Colon (tissue), 2 donors: ENCODE results near the gene UGT1A4.

Source experiments
- FAIRE-seq: peaks from 2 replicates; lab custom pipeline; 2012; peaks lifted over from hg19 to GRCh38; lab: Jason Lieb, UNC
- donor health status: control.
- donor health status: control.

UGT1A4 gene

DNA sequence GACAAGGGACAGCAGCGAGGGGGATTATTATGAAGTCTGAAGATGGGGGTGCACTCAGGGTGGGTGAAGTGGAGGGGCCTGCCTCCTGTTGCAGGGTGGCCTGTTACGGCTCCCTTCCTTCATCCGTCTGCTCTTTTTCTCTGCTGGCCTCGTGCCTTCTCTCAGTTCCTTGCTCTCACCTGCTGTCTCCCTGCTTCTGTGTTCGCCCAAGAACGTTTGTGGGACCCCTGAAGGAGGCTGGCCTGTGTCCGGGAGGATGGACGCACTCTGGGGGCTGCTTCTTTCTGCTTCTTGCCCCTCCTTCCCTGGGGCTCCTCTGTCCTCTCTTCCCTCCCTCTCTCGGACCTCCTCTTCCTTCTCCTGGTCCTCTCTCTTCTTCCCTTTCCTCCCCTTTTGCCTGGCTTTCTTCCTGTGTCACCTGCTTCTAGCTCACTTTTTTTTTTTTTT lies 73.4 kb downstream of the UGT1A4 start:
- no peak for FAIRE-seq

DNA sequence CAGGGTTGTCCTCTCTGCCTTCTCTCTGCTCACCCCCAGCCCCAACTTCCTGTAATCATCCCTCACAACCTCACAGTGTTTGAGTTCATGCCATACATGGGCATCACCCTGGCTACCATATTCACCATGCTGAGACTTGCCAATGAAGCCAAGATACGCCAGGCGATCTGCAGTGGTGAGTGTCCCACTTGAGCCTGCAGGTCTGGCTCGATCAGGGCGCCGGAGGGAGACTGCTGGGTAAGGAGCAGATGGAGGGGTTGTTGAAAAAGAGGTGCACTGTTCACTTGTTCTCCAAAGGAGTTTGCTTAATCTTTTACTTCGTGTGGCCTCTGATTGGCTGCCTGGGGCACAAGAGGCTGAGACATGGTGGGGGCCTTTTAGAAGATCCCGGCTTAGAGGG lies 74.2 kb downstream of the UGT1A4 start:
- no peak for FAIRE-seq

DNA sequence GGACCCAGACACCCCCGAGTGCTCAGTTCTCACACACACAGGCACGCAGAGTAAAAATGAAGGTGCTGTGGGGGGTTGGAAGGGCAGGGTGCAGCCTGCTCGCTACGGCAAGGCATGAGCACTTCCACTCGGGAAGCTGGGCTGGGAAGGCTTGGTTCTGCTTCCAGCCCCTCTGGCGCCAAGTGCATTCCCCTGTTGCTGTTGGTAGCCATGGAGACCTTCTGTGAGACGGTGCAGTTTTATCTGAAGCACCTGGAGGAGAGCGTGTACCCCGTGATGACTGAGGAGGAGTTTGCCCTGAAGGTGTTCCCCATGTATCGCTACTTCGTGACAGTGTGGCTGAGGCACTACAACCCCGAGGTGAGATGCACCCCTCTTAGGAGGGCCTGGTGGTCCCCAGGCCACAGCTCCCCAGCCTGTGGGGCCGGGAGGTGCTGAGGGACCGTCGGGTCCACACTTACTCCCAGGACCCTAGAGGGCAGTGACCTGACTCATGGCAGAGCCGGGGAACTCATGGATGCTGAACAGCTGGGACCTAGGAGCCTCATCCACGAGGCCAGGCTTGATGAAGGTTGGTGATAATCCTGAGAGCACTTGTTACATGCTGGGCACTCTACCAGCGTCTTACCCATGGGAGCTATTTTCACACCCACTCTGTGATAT lies 75.1 kb downstream of the UGT1A4 start:
- FAIRE-seq, result no peak

DNA sequence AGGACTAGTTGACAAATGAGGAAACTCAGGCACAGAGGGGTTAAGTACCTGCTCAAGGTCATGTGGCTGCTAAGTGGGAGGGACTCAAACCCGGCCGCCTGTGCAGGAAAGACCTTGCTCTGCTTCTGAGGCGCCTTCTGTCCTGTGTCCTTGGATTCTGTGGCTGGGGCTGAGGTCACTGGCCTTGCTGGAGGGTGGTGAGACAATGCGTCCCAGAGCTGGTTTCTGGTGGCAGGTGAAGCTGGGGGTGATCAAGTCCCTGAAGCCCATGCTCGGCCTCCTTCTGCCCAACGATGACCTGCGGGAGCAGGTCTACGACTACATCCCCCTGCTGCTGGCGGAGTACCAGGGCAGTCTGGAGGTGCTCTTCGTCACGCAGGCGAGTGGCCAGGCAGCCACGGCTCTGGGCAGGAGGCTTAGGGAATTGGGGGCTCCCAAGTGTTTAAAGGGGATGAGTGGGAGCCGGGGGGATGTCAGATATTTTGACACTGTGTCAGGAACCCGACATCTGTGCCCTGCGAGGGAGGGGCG lies 75.7 kb downstream of the UGT1A4 start:
- FAIRE-seq, result no peak

DNA sequence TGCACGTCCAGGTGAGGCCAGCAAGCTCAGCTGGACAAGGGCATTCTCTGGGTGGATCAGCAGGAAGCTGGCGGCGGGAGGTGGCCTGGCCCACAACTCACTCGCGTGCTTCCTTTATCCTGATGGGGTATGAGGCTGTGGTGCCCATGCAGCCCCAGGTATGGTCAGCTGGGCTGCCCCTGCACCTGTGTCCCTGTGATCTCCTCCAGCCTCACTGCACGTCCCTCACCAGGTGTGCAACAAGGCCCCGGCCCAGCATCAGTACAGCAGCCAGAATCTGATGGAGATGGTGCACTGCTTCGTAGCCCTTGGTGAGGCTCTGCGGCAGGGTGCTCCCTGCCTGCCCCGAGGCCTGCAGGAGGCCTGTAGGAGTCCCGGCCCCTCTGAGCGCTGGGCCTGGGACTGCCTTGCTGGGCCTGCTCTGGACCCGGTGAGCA lies 77.2 kb downstream of the UGT1A4 start:
- no peak for FAIRE-seq

DNA sequence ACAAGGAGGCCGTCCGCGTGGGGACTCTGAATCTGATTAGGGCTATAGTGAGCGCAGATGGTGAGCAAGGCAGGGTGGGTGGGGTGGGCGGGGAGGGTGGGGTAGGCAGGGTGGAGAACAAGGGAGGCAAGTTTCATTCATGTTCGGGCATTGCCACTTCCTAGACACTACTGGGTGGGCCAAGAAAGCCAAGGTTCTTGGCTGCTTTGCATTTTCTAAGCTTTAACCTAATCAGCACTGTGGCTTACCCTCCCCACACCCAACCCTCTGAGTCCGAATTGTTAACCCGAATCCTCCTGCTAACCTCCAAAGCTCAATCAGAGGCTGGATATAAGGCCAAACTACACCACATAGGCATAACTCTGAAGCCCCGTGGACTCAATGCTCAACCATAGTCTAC lies 77.7 kb downstream of the UGT1A4 start:
- no peak for FAIRE-seq

DNA sequence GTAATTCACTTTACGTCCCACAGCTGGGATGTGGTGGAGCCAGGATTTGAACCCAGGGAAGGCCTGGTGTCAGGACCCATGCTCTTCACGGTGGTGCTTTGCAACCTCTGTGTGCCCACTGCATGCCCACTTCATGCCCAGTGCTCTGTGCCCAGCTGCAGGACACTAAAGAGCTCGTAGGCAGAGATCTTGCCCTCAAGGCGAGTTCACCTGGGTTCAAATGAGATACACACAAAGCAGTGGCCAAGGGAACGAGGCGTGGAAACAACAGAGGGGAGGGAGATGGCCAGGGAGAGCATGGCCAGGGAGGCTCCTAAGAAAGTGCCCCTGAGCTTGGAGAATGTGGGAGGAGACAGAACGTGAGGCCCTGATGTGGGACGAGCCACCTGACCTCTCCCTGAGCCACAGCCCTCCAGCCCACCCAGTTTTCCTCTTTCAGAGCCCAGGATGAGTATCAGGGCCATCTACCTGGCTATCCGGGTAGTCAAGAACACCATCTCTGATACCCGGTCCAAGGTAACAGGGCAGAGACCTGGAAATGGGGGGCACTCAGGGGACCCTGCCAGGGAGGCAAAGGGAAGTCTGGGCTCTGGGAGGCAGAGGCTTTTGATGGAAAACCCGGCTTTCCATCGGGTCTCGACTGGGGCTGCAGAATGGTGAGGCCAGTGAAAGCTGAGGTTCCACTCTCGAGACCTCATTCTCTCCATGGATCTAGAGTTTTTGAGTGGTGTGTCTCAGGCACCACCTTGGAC lies 80.0 kb downstream of the UGT1A4 start:
- FAIRE-seq, result no peak

DNA sequence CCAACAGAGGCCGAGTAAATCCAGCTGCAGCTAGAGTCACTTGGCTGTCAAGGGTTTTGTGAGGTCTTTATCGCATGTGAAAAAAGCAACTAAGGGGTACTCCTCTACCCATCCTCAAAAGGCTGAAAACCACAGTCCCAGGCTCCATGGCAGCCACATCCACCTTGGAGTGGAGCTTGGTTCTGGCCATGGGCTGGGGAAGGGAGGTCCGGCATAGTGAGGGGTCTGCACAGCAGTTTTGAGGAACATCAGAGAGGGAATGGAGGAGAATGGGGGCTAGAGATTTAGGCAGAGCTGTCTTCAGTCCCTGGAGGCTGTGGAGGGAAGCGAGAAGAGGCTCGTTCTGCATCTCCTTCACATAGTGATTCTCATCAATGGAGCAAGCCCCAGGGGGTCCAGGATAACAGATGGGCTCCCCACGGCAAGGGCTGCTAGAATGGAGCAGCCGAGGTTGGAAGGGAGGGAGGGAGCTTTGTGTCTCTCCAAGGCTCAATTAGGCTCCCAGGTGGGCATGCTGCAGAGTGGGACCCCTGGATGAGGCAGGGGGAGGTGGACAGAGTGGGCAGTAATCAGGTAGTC lies 80.6 kb downstream of the UGT1A4 start:
- FAIRE-seq, result no peak

DNA sequence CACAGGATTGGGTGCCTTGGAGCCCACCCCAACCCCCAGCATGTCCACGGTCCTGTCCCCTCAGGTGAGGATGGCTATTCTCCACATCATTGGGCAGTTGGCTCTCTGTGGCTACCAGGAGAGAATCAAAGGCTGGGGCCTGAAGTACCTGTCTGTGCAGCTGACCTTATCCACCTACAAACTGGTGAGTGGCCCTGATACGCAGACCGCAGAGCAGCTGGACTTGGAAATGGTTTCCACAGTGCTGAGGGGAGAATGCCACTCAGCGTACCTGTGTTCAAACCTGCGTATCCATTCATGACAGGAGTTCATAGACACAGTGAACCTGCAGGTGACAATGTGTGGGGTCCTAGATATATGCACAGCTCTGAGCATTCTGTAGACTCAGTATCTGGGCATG lies 81.2 kb downstream of the UGT1A4 start:
- FAIRE-seq, result no peak

DNA sequence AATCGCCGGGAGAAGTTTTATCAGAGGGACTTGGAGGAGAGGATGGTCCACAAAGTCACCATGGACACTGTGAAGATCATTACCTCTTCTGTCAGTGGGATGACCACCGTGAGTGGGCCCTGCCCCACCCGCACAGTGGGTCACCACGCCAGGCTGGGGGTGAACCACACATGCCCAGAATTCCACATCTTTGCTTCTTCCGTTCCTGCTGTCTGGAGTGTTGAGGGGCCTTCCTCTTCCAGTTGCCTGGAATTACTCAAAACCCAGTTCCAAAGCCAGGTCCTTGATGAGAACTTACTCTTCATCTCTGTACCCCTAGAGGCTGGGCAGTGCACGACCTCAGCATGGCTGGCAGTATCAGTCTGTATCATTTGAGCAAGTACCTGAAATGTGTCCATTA lies 81.7 kb downstream of the UGT1A4 start:
- no peak for FAIRE-seq

DNA sequence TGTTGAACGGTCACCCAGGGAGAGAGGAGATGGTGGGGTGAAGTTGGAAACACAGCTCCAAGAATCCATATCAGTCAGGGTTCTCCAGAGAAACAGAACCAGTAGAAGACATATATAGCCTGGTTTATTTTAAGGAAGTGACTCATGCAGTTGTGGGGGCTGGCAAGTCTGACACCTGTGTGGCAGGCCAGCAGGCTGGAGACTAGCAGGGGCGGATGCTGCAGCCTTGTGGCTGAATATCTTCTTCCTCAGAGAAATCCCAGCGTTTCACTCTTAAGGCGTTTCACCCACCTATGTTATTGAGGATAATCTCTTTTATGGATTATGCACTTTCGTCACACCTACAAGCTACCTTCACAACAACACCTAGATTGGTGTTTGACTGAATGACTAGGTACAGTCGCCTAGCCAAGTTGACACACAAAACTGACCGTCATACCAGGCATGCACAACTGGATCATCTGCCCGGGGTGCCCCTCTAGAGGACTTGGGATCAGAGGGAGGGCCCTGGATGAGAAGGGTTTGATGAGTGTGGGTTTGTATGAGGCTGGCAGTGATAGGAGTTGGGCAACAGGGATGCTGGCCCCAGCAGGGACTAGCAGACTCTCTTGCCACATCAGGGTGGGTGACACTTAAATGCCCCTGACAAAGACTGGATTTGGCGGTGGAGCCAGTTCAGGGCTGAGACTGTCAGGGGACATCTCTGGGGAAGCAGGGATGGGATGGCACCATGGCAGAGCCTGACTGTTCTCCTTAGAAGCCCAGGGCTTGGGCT lies 83.0 kb downstream of the UGT1A4 start:
- no peak for FAIRE-seq

DNA sequence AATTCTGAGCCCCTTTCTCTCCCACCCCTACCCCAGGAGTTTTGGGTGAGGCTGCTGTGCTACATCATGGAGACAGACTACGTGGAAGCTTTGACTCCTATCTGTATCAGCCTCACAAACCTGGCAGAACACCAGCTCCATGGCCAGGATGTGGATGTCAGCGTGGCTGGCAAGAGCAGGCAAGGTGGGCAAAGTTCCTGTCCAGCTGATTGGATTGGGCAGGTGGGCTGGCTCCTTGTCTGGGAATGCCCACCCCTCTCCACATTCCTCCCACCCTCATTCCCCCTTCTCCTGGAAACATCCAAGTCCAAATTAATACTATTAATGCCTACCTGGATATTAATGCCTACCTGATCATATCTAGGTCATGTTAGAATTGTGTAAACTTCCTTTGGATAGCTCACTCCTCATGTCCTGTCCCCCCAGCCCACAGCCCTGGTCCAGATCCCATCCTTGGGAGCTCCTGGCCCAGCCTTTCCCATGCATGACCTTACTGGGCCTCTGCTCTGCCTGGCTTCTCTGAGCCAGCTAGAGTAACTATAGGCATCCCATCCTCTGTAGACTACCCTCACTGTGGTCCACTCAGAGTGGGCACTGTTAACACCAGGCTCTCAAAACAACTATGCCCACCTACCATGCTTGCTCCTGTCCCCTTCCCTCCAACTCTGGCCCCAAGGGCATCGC lies 83.7 kb downstream of the UGT1A4 start:
- FAIRE-seq, result no peak

DNA sequence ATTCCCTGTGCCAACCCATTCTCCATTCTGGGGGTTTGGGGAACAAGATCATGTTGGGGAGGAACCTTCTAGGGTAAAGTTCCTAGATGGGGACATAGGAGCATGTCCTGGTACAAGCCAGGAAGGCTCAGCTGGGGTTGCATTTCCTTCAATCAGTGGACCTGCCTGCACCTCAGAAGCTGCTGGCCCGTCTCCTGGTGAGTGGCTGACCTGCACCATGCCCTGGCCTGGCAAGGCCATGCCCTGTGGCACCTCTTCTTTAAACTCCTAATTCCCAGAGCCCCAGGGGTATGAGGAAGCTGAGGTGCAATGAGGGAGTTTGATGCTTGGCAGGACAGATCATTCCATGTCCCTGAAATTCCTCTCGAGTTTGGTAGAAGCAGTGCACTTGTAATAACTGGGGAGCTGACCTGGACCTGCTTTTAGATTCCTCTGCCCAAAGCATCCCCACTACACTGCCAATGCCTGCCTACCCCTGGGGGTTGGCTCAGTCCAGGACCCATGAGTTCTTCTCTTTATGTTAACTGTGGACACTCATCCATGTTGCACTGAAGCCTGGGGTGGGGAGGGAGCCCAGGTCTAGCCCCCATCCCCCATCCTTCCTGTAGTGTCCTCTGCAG lies 84.9 kb downstream of the UGT1A4 start:
- no peak for FAIRE-seq

DNA sequence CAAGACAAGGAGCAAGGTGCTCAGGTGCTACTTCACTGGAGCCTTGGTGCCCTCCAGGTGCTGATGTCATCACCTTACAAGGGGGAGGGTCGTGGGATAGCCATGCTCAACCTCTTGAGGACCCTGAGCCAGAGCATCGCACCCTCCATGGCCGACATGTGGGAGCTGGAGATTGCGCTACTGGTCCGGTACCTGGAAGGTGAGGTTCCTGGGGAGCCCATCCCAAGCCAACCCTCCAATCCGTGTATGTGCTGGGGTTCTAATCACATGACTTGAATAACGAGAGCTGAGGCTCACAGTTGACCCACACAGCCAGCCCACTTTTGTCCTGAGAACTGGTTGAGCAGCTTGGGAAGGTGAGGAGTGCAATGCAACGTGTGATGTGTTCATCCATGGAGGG lies 85.5 kb downstream of the UGT1A4 start:
- FAIRE-seq, result no peak

DNA sequence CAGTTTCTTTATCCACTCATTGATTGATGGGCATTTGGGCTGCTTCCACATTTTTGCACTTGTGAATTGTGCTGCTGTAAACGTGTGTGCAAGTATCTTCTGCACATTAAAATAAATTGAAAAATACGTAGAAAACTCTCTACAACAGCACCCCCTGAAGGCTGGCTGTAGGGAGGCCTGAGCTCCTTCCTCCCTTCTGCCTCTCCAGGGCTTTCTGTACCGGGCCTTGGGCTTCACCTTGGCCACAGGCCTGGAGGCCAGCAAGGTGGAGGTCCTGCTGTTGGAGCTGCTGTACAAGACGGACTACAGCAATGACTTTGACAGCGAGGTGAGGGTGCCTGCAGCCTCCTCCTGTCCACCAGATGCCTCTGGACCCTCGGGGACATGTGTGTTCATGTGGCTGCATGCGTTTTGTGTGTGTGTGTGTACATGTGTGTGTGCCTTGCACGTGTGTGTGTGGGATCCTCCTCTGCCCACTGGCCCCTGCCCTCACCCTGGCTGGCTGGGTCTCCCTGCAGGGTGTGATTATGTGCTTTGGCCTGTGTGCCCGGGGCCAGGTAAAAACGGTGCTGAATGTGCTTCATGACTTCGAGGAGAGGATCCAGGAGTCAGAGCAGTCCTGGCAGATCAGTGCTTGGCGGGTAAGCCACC lies 88.8 kb downstream of the UGT1A4 start:
- no peak for FAIRE-seq

DNA sequence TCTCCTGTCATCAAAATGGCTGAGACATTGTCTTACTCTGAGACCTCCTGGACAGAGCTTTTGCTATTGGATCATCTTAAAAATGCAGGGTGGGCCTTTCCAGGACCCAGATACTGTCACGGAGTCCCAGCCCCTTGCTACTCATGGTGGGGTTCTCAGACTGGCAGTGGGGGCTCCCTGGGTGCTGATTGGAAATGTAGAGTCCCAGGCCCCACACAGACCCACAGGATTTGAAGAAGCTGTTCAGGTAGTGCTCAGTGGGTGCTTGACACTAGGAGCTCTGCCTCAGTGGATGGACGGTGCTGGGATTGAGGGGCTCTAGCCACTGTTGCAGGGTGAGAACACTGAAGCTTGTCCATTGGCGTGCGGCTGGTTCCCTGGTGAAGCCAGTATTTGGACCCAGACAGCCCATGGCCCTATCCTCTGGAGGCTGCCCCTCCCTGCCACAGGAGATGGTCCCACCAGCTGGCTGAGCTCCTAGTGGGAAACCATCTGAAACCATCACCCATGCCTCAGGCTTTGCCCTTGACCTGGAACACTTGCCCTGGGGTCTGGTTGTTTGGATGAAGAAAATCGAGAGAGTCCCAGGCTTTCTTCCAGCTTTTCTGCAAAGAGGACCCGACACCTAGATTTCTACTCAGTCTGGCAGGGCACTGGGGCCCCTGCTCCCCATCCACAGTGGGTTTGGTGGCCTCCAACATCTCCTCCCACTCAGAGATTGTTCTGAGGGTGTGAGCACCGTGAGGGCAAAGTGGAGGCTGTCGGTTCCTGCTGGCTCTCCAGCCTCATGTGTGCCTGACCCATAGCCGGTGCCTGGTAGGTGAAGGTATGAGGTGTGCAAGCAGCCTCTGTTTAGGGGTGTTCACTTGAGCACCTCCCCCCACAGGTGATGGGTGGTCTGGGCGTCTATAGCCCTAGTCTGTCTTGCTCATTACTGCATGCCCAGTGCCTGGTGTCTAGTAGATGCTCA lies 89.7 kb downstream of the UGT1A4 start:
- no peak for FAIRE-seq

DNA sequence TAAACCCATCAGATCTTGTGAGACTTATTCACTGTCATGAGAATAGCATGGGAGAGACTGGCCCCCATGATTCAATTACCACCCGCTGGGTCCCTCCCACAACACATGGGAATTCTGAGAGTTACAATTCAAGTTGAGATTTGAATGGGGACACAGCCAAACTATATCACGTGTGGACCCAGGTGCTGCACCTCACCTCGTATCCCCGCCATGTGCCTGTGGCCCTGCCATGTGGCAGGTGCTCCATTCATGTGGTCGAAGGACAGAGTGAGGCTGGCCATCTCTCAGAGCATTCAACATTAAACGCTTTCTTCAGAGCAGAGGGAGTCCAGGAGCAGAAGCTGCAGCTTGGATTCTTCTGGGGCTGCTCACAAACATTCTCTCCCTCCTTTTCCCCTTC lies 91.8 kb downstream of the UGT1A4 start:
- FAIRE-seq, result no peak

DNA sequence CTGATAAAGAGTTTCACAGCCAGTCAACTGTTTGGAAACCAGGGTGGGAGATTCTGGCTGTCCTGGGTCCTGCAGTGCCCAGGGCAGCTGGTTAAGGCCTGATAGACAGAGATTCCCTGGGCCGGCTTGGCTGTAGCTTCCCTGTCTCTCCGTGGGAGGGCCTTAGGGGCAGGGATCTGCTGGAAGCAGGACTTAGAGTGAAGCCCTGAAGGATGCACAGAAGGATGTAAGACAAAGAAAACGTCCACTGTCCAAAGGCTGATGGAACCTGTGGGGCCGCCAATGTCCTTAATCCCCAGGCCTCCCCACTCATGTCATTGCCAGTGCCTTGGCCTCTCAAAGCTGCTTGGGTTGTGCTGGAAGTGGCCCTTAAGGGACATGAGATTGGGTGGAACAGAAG lies 92.6 kb downstream of the UGT1A4 start:
- FAIRE-seq, result no peak

DNA sequence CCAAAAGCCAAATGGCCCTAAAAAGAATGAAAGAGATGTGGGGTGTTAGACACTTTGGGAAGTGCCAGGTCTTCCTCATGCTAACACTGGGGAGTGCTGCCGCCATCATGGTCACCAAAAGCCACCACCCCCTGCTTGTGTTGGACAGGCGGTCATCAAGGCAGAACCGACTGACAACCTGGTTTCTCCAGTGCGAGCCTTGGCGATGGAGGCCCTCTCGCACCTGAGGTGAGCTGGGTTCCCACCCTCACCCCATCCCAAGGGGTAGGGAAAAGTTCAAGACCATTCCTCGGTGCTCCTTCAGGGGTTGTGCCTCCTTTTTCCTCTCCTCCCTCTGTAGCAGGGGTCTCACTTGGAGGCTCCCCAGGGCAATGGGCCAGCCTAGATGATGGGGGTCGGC lies 93.2 kb downstream of the UGT1A4 start:
- no peak for FAIRE-seq
